ENCODE measurements around the gene TEX2.
"Not testable (repeated sequence)": the region's sequence is repeated elsewhere in the genome, so short reads cannot be mapped to it uniquely, and the experiment has no call there.

The TEX2 gene

DNA sequence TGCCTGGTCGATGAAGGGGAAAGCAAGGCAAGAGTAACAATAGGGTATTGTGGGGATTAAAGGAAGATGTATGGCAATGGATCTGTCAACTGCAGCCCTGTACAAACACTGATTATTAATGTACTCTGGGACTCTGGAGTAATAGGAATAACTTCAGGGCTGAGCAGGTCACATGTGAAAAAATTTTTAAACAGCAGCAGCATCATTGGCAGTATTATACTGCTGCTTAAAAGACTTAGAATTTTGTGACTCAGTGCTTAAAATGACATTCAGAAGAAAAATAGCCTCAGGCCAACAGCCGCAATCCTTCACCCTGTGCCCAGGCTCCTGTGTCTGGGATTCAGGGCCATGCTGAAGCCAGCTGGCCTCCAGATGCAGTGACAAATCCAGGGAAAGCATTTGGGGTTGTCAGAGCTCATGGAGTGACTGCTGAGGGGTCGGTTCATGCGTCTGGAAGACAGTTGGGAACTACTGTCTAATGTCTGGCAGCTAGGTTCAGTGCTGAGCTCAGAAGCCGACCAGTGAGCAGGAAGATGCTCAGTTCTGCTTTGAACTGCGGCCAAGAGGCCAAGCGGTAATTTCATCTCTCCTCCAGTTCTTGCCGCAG, 22.2 kb downstream of the TEX2 start:
- H3K9me2 ChIP-seq (replicated peaks; ENCODE audit: insufficient read depth, low read length), result no peaks in the 10 kb centered on the region
- H3K27ac ChIP-seq (ENCODE audit: low read depth, low read length), result no peak overlapping the region
- H4K20me1 ChIP-seq (ENCODE audit: low read depth, low read length), result no peaks in the 10 kb centered on the region
- H3K4me2 ChIP-seq (ENCODE audit: low read depth, low read length, poor library complexity, severe bottlenecking), result no peak overlapping the region
- H2AFZ ChIP-seq (ENCODE audit: low read depth, low read length, severe bottlenecking), result no peak overlapping the region
- no peaks in the 10 kb centered on the region for H3K36me3 ChIP-seq (ENCODE audit: low read length)
- H3K4me3 ChIP-seq (ENCODE audit: insufficient read depth, low read length, poor library complexity, severe bottlenecking), result no peak overlapping the region
- H3K9me3 ChIP-seq (ENCODE audit: insufficient read depth, low read length), result no peaks in the 10 kb centered on the region
- TF ChIP-seq EZH2phosphoT487 (conservative IDR thresholded peaks at IDR 0.05; ENCODE audit: low read length), result no peak
- TF ChIP-seq, protein P1, sequence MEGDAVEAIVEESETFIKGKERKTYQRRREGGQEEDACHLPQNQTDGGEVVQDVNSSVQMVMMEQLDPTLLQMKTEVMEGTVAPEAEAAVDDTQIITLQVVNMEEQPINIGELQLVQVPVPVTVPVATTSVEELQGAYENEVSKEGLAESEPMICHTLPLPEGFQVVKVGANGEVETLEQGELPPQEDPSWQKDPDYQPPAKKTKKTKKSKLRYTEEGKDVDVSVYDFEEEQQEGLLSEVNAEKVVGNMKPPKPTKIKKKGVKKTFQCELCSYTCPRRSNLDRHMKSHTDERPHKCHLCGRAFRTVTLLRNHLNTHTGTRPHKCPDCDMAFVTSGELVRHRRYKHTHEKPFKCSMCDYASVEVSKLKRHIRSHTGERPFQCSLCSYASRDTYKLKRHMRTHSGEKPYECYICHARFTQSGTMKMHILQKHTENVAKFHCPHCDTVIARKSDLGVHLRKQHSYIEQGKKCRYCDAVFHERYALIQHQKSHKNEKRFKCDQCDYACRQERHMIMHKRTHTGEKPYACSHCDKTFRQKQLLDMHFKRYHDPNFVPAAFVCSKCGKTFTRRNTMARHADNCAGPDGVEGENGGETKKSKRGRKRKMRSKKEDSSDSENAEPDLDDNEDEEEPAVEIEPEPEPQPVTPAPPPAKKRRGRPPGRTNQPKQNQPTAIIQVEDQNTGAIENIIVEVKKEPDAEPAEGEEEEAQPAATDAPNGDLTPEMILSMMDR (IDR thresholded peaks at IDR 0.05; ENCODE audit: insufficient read depth, low read length, poor library complexity, severe bottlenecking), result no peak
- H3K27me3 ChIP-seq (ENCODE audit: low read length), result no peaks in the 10 kb centered on the region
- H3F3A ChIP-seq (ENCODE audit: insufficient read depth), result no peaks in the 10 kb centered on the region
- H3K9ac ChIP-seq (ENCODE audit: low read length), result no peak overlapping the region
- H3K79me2 ChIP-seq (ENCODE audit: insufficient read depth, low read length), result no peaks in the 10 kb centered on the region

DNA sequence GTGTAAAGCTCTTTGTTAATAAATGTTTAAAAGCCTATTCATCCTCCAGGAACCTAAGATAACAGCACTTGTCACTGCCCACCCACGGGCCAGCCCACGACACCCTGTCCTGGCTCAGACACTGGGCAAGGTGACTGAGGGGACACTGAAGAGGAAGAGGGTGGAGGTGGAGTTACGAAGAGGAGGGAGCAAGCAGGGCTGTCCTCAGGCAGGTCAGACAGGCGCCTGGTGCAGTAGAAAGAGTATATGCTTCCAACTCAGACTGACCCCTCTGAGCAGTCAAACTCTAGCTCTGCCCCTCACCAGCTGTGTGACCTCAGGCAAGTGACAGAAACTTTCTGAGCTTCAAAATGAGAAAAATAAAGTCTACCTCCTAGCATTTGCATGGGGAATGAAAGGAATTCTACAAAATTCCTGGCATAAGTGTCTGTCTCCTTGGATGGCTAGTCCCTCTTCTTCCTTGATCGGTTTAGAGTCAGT, 22.8 kb downstream of the TEX2 start:
- H4K20me1 ChIP-seq (ENCODE audit: low read depth, low read length), result no peaks in the 10 kb centered on the region
- H3F3A ChIP-seq (ENCODE audit: insufficient read depth), result no peaks in the 10 kb centered on the region
- no peaks in the 10 kb centered on the region for H3K9me3 ChIP-seq (ENCODE audit: insufficient read depth, low read length)
- no peak overlapping the region for H3K4me2 ChIP-seq (ENCODE audit: low read depth, low read length, poor library complexity, severe bottlenecking)
- H2AFZ ChIP-seq (ENCODE audit: low read depth, low read length, severe bottlenecking), result no peak overlapping the region
- no peaks in the 10 kb centered on the region for H3K9me2 ChIP-seq (replicated peaks; ENCODE audit: insufficient read depth, low read length)
- H3K27ac ChIP-seq (ENCODE audit: low read depth, low read length), result no peak overlapping the region
- H3K79me2 ChIP-seq (ENCODE audit: insufficient read depth, low read length), result no peaks in the 10 kb centered on the region
- no peaks in the 10 kb centered on the region for H3K27me3 ChIP-seq (ENCODE audit: low read length)
- TF ChIP-seq, protein P1 (IDR thresholded peaks at IDR 0.05; ENCODE audit: insufficient read depth, low read length, poor library complexity, severe bottlenecking), result no peak
- no peak for TF ChIP-seq EZH2phosphoT487 (conservative IDR thresholded peaks at IDR 0.05; ENCODE audit: low read length)
- H3K4me3 ChIP-seq (ENCODE audit: insufficient read depth, low read length, poor library complexity, severe bottlenecking), result no peak overlapping the region
- H3K36me3 ChIP-seq (ENCODE audit: low read length), result no peaks in the 10 kb centered on the region
- H3K9ac ChIP-seq (ENCODE audit: low read length), result no peak overlapping the region

- not testable (repeated sequence) for H3K9ac ChIP-seq (ENCODE audit: low read length); H3F3A ChIP-seq (ENCODE audit: insufficient read depth); H3K4me3 ChIP-seq (ENCODE audit: insufficient read depth, low read length, poor library complexity, severe bottlenecking); H3K4me2 ChIP-seq (ENCODE audit: low read depth, low read length, poor library complexity, severe bottlenecking); H3K27me3 ChIP-seq (ENCODE audit: low read length); H3K27ac ChIP-seq (ENCODE audit: low read depth, low read length); H2AFZ ChIP-seq (ENCODE audit: low read depth, low read length, severe bottlenecking); H3K9me3 ChIP-seq (ENCODE audit: insufficient read depth, low read length); H3K9me2 ChIP-seq (replicated peaks; ENCODE audit: insufficient read depth, low read length); H3K79me2 ChIP-seq (ENCODE audit: insufficient read depth, low read length); H4K20me1 ChIP-seq (ENCODE audit: low read depth, low read length); H3K36me3 ChIP-seq (ENCODE audit: low read length)
Observed at GRCh38 chr17:64238449-64238848, 24.6 kb downstream of the TEX2 start.

GRCh38 chr17:64236827-64237403, 26.1 kb downstream of the TEX2 start:
- Histone ChIP-seq H3K36me3 (ENCODE audit: low read length) (no peaks in the 10 kb centered on the region), H3K4me3 (ENCODE audit: insufficient read depth, low read length, poor library complexity, severe bottlenecking) (no peak overlapping the region), H4K20me1 (ENCODE audit: low read depth, low read length) (no peaks in the 10 kb centered on the region), H3F3A (ENCODE audit: insufficient read depth) (no peaks in the 10 kb centered on the region), H3K79me2 (ENCODE audit: insufficient read depth, low read length) (no peaks in the 10 kb centered on the region), H3K4me2 (ENCODE audit: low read depth, low read length, poor library complexity, severe bottlenecking) (no peak overlapping the region), H2AFZ (ENCODE audit: low read depth, low read length, severe bottlenecking) (no peak overlapping the region), H3K27ac (ENCODE audit: low read depth, low read length) (no peak overlapping the region), H3K9me2 (replicated peaks; ENCODE audit: insufficient read depth, low read length) (no peaks in the 10 kb centered on the region), H3K27me3 (ENCODE audit: low read length) (no peaks in the 10 kb centered on the region), H3K9ac (ENCODE audit: low read length) (no peak overlapping the region), H3K9me3 (ENCODE audit: insufficient read depth, low read length) (no peaks in the 10 kb centered on the region)
- TF ChIP-seq, protein P1 (IDR thresholded peaks at IDR 0.05; ENCODE audit: insufficient read depth, low read length, poor library complexity, severe bottlenecking), result no peak
- TF ChIP-seq EZH2phosphoT487 (conservative IDR thresholded peaks at IDR 0.05; ENCODE audit: low read length), result no peak

All from SU-DHL-6 (cell line).